MM.1S (cell line): Measurements from ENCODE around the gene MICU1.

Source experiments
- DNase-seq: peaks from one replicate; pipeline ENCODE4 v3.0.0-alpha.2; 2015
- H2AFZ ChIP-seq: fragments of 300-600 bp; sonication (generic); 2 replicates; pipeline ENCODE4 v1.6.0; 2016; ENCODE audit warnings: antibody characterized with exemption, low read length
- H3F3A ChIP-seq: fragments of 300-600 bp; sonication (generic); 2 replicates; pipeline ENCODE4 v1.6.1; 2016; ENCODE audit warnings: mild to moderate bottlenecking, antibody characterized with exemption, low read length, moderate library complexity, mixed read lengths; ENCODE audit not compliant: insufficient read depth
- H3K27ac ChIP-seq: fragments of 300-600 bp; sonication (generic); 2 replicates; pipeline ENCODE4 v1.5.1; 2016; ENCODE audit warnings: mild to moderate bottlenecking, low read length
- H3K27me3 ChIP-seq: fragments of 300-600 bp; sonication (generic); replicated peaks from 2 replicates; pipeline ENCODE4 v1.6.0; 2016; ENCODE audit warnings: low read length; ENCODE audit not compliant: insufficient read depth
- H3K36me3 ChIP-seq: fragments of 300-600 bp; sonication (generic); replicated peaks from 2 replicates; pipeline ENCODE4 v1.6.1; 2016; ENCODE audit warnings: mild to moderate bottlenecking, low read length, mixed read lengths; ENCODE audit not compliant: insufficient read depth
- H3K4me1 ChIP-seq: fragments of 300-600 bp; sonication (generic); 2 replicates; pipeline ENCODE4 v1.6.1; 2016; ENCODE audit warnings: low read length, mixed read lengths
- H3K4me2 ChIP-seq: fragments of 300-600 bp; sonication (generic); 2 replicates; pipeline ENCODE4 v1.6.0; 2016; ENCODE audit warnings: low read depth, low read length
- H3K4me3 ChIP-seq: fragments of 300-600 bp; sonication (generic); 2 replicates; pipeline ENCODE4 v1.5.1; 2016; ENCODE audit warnings: low read length, mixed read lengths
- H3K79me2 ChIP-seq: fragments of 300-600 bp; sonication (generic); 2 replicates; pipeline ENCODE4 v1.6.1; 2016; ENCODE audit warnings: mixed run types, low read length, mixed read lengths
- H3K9ac ChIP-seq: fragments of 300-600 bp; sonication (generic); 2 replicates; pipeline ENCODE4 v1.6.1; 2016; ENCODE audit warnings: low read length, mixed read lengths
- H3K9me2 ChIP-seq: fragments of 300-600 bp; sonication (generic); replicated peaks from 2 replicates; pipeline ENCODE4 v1.6.1; 2016; ENCODE audit warnings: mild to moderate bottlenecking, low read length, mixed read lengths; ENCODE audit not compliant: insufficient read depth
- H3K9me3 ChIP-seq: fragments of 300-600 bp; sonication (generic); replicated peaks from 2 replicates; pipeline ENCODE4 v1.6.1; 2016; ENCODE audit warnings: mild to moderate bottlenecking, low read length, mixed read lengths; ENCODE audit not compliant: insufficient read depth
- H4K20me1 ChIP-seq: fragments of 300-600 bp; sonication (generic); 2 replicates; pipeline ENCODE4 v1.6.1; 2016; ENCODE audit warnings: mild to moderate bottlenecking, low read length, moderate library complexity, mixed read lengths; ENCODE audit not compliant: insufficient read depth
- EZH2 ChIP-seq: fragments of 300-600 bp; sonication (generic); optimal IDR thresholded peaks from 2 replicates; pipeline ENCODE3; 2017; ENCODE audit warnings: low read depth, mild to moderate bottlenecking, antibody characterized with exemption, low read length, mixed read lengths
- EZH2phosphoT487 ChIP-seq: fragments of 300-600 bp; sonication (generic); IDR thresholded peaks from 2 replicates; pipeline ENCODE4 v1.6.1; 2018; ENCODE audit warnings: antibody characterized with exemption, low read length
- TF ChIP-seq, protein P1 (sequence below): fragments of 300-600 bp; sonication (generic); IDR thresholded peaks from 2 replicates; pipeline ENCODE4 v1.5.1; 2016; ENCODE audit warnings: antibody characterized with exemption, low read length, mixed read lengths

MICU1 gene

DNA sequence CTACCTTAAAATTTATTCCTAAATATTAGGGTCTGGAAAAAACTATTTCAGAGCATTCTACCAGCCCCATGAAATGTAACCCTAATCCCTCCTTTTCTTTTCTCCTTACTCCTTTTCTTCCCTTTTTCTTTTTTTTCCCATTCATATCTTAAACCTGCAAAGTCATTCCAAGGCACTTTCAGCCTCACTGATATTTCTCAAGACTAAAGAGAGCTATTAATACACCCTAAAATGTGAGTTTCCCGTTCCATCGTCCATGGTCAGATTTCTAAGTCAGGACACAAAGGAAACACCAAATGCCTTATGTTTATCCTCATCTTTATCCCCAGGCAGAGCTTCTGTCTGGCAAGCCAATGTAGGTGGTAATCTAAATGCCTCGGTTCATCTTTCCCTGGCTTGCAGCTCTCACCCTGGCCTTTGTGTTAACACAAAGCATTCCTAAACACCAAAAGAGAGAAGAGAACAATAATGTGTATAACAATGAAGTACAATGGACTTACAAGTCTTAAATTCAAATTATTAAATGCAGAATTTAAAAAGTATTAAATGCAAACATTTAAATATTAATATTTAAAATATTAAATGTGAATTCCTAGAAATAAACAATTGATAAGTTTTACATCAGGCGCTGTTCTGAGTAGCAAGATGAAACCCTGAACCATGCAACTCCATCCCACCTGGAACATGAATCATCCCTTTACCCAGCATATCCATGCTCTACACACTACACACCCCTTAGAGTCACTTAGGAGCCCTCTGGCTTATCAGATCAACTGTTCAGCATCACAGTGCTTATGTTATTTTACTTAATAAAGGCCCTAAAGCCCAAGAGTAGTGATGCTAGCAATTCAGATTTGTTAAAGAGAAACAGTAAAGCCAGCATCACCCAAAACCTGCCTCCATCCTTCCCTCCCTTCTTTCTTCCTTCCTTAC is 26.8 kb downstream of the MICU1 start:
- Histone ChIP-seq H3K27me3 (no peaks in the 10 kb centered on the region), H3K9me2 (no peaks in the 10 kb centered on the region), H3K9ac (no peak overlapping the region), H3K27ac (no peak overlapping the region), H4K20me1 (no peaks in the 10 kb centered on the region), H2AFZ (no peak overlapping the region), H3K4me2 (no peak overlapping the region), H3K4me1 (peaks cover 5% of the 10 kb centered on the region), H3K79me2 (peaks cover 6% of the 10 kb centered on the region), H3K9me3 (no peaks in the 10 kb centered on the region), H3K36me3 (no peaks in the 10 kb centered on the region), H3F3A (0 out of 2 replicates have a peak, but pooled peaks cover 7% of the 10 kb centered on the region), H3K4me3 (no peak overlapping the region)
- DNase-seq = no peak
- TF ChIP-seq, protein P1, sequence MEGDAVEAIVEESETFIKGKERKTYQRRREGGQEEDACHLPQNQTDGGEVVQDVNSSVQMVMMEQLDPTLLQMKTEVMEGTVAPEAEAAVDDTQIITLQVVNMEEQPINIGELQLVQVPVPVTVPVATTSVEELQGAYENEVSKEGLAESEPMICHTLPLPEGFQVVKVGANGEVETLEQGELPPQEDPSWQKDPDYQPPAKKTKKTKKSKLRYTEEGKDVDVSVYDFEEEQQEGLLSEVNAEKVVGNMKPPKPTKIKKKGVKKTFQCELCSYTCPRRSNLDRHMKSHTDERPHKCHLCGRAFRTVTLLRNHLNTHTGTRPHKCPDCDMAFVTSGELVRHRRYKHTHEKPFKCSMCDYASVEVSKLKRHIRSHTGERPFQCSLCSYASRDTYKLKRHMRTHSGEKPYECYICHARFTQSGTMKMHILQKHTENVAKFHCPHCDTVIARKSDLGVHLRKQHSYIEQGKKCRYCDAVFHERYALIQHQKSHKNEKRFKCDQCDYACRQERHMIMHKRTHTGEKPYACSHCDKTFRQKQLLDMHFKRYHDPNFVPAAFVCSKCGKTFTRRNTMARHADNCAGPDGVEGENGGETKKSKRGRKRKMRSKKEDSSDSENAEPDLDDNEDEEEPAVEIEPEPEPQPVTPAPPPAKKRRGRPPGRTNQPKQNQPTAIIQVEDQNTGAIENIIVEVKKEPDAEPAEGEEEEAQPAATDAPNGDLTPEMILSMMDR = no peak
- TF ChIP-seq EZH2phosphoT487 = no peak
- no peak for TF ChIP-seq EZH2

DNA sequence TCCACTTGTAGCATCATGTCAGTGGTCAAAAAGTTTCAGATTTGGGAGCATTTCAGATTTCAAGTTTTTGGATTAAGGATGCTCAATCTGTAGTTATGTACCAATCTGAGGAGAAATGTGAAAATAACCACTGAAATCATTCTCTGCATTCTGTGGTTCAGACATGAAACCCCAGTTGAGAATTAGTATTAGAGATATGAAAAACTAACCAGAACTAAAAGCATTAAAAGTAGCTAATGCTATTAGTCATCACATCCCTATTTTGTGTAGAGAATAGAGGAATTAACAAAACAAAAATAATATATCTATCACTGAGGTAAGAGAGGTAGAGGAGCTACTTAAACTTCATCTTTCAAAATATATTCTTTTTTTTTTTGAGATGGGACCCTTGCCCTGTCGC is 28.0 kb downstream of the MICU1 start:
- peaks cover 5% of the 10 kb centered on the region for H3K4me1 ChIP-seq
- no peak for DNase-seq

DNA sequence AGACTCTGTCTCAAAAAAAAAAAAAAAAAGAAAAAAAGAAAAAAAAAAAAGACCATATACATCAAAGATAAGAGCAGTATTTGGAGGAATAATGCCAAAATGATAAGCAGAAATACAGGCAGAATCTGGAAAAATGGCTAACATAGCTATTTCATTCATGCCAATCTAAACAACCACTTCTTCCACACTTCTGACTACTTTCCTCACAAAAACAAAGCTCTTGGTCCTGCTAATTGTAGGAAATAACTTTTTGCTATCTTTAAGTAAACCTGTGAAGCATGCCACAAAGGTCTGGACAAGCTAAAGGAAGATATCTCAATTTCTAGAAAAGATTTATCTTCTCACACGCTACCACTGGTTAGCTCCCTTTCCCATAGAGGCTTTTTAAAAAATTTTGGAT is 30.4 kb downstream of the MICU1 start:
- no peak overlapping the region for H3K9ac ChIP-seq
- H3K4me3 ChIP-seq = no peak overlapping the region
- no peaks in the 10 kb centered on the region for H3K36me3 ChIP-seq
- H3K27me3 ChIP-seq = no peaks in the 10 kb centered on the region
- no peak overlapping the region for H2AFZ ChIP-seq
- TF ChIP-seq EZH2phosphoT487 = no peak
- TF ChIP-seq, protein P1 = no peak
- TF ChIP-seq EZH2 = no peak
- peaks cover 5% of the 10 kb centered on the region for H3K4me1 ChIP-seq
- H3K79me2 ChIP-seq = peaks cover 23% of the 10 kb centered on the region
- no peak for DNase-seq
- H3K4me2 ChIP-seq = no peak overlapping the region
- no peak overlapping the region for H3K27ac ChIP-seq
- no peaks in the 10 kb centered on the region for H4K20me1 ChIP-seq
- H3K9me3 ChIP-seq = no peaks in the 10 kb centered on the region
- no peaks in the 10 kb centered on the region for H3K9me2 ChIP-seq
- 0 out of 2 replicates have a peak, but pooled peaks cover 7% of the 10 kb centered on the region for H3F3A ChIP-seq

More for the DNA sequence above, 28.0 kb downstream of the MICU1 start:
- Histone ChIP-seq H3K9me3 (no peaks in the 10 kb centered on the region), H3K9me2 (no peaks in the 10 kb centered on the region), H3K36me3 (no peaks in the 10 kb centered on the region), H3K9ac (no peak overlapping the region), H3K79me2 (peaks cover 13% of the 10 kb centered on the region), H2AFZ (no peak overlapping the region), H4K20me1 (no peaks in the 10 kb centered on the region), H3K27ac (no peak overlapping the region), H3K27me3 (no peaks in the 10 kb centered on the region), H3K4me3 (no peak overlapping the region), H3F3A (0 out of 2 replicates have a peak, but pooled peaks cover 7% of the 10 kb centered on the region), H3K4me2 (no peak overlapping the region)
- TF ChIP-seq EZH2 (no peak), EZH2phosphoT487 (no peak)
- TF ChIP-seq, protein P1 = no peak
